ENCODE data around the gene DPYSL5. TPM values are rescaled to one million over a fixed set of nuclear protein-coding genes. Genes with fewer than 3 reads are reported as not detected.

DPYSL5 gene
- polyA plus RNA-seq, 1 donor: 39.8 TPM

DNA sequence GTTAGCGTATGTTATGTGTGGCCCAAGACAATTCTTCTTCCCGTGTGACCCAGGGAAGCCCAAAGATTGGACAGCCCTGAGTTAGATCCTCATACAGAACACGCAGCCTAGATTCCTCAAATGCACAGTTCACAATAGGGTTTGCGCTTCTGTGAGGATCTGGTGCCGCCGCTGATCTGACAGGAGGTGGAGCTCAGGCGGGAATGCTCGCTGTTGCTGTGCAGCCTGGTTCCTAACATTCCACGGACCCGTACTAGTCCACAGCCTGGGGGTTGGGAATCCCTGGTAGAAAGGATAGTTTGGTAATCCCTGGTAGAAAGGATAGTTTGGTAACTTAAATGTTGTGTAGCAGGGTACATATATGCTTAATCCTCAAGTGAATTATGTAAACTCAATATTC, 149.5 kb downstream of the DPYSL5 start:
- DNase-seq: no peak

DNA sequence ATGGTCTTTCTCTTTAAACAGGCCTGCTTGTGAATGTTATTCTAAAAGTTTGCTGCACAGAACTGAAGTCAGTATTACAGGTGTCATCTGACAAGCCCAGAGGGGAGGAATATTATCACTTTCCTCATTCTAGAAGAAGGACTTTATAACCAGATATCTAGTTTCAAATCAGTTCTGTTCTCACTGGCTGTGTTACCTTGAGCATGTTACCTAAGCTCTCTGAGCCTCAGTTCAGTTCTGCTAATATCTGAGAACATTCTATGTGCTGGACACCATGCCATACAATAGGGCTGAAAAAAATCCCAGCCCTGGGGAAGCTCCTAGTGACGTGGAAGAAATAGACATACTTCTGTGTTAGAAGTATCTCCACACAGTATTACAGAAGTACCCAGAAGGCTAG, 150.4 kb downstream of the DPYSL5 start:
- no peak for DNase-seq

Other genes with a start within 250 kb of the DPYSL5 start
- not detected for gene CIB4, start 206.8 kb upstream of the DPYSL5 start, polyA plus RNA-seq (ENCODE audit: insufficient read length)
- 1.5 TPM for gene KCNK3, start 155.4 kb upstream of the DPYSL5 start, polyA plus RNA-seq (ENCODE audit: insufficient read length)
- gene SLC35F6, start 83.8 kb upstream of the DPYSL5 start, polyA plus RNA-seq (ENCODE audit: insufficient read length): 9.0 TPM
- gene CENPA, start 62.1 kb upstream of the DPYSL5 start, polyA plus RNA-seq (ENCODE audit: insufficient read length): 6.1 TPM
- gene MAPRE3, start 122.5 kb downstream of the DPYSL5 start, polyA plus RNA-seq (ENCODE audit: insufficient read length): 41.2 TPM
- 57.7 TPM for gene TMEM214, start 184.8 kb downstream of the DPYSL5 start, polyA plus RNA-seq (ENCODE audit: insufficient read length)
- 18.8 TPM for gene AGBL5, start 203.5 kb downstream of the DPYSL5 start, polyA plus RNA-seq (ENCODE audit: insufficient read length)
- gene OST4, start 223.5 kb downstream of the DPYSL5 start, polyA plus RNA-seq (ENCODE audit: insufficient read length): 202 TPM
- 66.7 TPM for gene EMILIN1, start 230.5 kb downstream of the DPYSL5 start, polyA plus RNA-seq (ENCODE audit: insufficient read length)
- gene KHK, start 238.6 kb downstream of the DPYSL5 start, polyA plus RNA-seq (ENCODE audit: insufficient read length): 1.5 TPM